HepG2 (cell line): Measurements from ENCODE around the gene TPX2. TPM values are rescaled to one million over a fixed set of nuclear protein-coding genes. Genes with fewer than 3 reads are reported as not detected.
A peak's percentile ranks its signal among the peaks of the same experiment; 100 is the strongest.

Experiments used
- AGO2 ChIP-seq: fragments of 200-400 bp; formaldehyde crosslinking; optimal IDR thresholded peaks from 2 replicates; pipeline ENCODE3; 2017; ENCODE audit warnings: mild to moderate bottlenecking, low read depth, low read length, moderate library complexity
- ATF4 ChIP-seq, 2 experiments: fragments of 450-650 bp in 1 of 2; sonication (generic) in 1 of 2; formaldehyde crosslinking; IDR thresholded peaks; 2 replicates each; pipeline versions ENCODE4 v1.5.0 to v1.8.0; 2020 to 2022; ENCODE audit warnings: mild to moderate bottlenecking in 1 of 2, missing genetic modification reagents in 1 of 2
- ATRX ChIP-seq: sonication (generic); formaldehyde crosslinking; IDR thresholded peaks from 2 replicates; pipeline ENCODE4 v1.4.0; 2020; ENCODE audit warnings: missing genetic modification reagents, borderline replicate concordance
- CREB3 ChIP-seq: sonication (generic); formaldehyde crosslinking; IDR thresholded peaks from 2 replicates; pipeline ENCODE4 v1.5.0; 2020; ENCODE audit warnings: missing genetic modification reagents
- E2F2 ChIP-seq: sonication (generic); formaldehyde crosslinking; IDR thresholded peaks from 2 replicates; pipeline ENCODE4 v1.4.0; 2020; ENCODE audit warnings: missing genetic modification reagents, borderline replicate concordance
- GPN1 ChIP-seq: sonication (generic); formaldehyde crosslinking; IDR thresholded peaks from 2 replicates; pipeline ENCODE4 v1.5.1; 2020; ENCODE audit warnings: missing genetic modification reagents, borderline replicate concordance
- HNRNPL ChIP-seq: fragments of 200-400 bp; formaldehyde crosslinking; IDR thresholded peaks from 2 replicates; pipeline ENCODE4 v1.6.1; 2017; ENCODE audit warnings: mild to moderate bottlenecking, low read depth, low read length
- KAT8 ChIP-seq: IDR thresholded peaks from 2 replicates; pipeline ENCODE4 v1.6.1; 2016; ENCODE audit warnings: missing genetic modification reagents, missing compliant biosample characterization
- KDM6A ChIP-seq: IDR thresholded peaks from 2 replicates; pipeline ENCODE4 v1.6.1; 2016; ENCODE audit warnings: low read depth
- PHF5A ChIP-seq: IDR thresholded peaks from one replicate; pipeline ENCODE4 v1.6.1; 2018; ENCODE audit warnings: low read depth, missing genetic modification reagents; ENCODE audit not compliant: unreplicated experiment
- PLRG1 ChIP-seq: fragments of 450-650 bp; conservative IDR thresholded peaks from 2 replicates; pipeline ENCODE4 v1.6.1; 2016
- POLR2A ChIP-seq, 2 experiments: IDR thresholded peaks; 2 replicates each; pipeline ENCODE4 v1.6.1; 2011; ENCODE audit warnings: low read depth in 2 of 2, low read length in 2 of 2, mild to moderate bottlenecking in 1 of 2, moderate library complexity in 1 of 2; ENCODE audit not compliant: insufficient read depth in 1 of 2
- RAD21 ChIP-seq: fragments of 450-650 bp; formaldehyde crosslinking; IDR thresholded peaks from 2 replicates; pipeline ENCODE4 v1.5.0; 2020; ENCODE audit warnings: mild to moderate bottlenecking
- RBM22 ChIP-seq: fragments of 200-400 bp; formaldehyde crosslinking; optimal IDR thresholded peaks from 2 replicates; pipeline ENCODE3; 2017; ENCODE audit warnings: mild to moderate bottlenecking, low read length, moderate library complexity
- RELA ChIP-seq: sonication (generic); formaldehyde crosslinking; IDR thresholded peaks from 2 replicates; pipeline ENCODE4 v1.4.0; 2020; ENCODE audit warnings: missing genetic modification reagents
- SOX6 ChIP-seq, 2 experiments: fragments of 450-650 bp in 1 of 2; sonication (generic) in 1 of 2; formaldehyde crosslinking in 1 of 2; IDR thresholded peaks; 2 replicates each; pipeline versions ENCODE4 v1.4.0 to v1.6.1; 2017 to 2020; ENCODE audit warnings: antibody characterized with exemption in 1 of 2, mild to moderate bottlenecking in 1 of 2, missing genetic modification reagents in 1 of 2
- SP2 ChIP-seq: sonication (generic); formaldehyde crosslinking; IDR thresholded peaks from 2 replicates; pipeline ENCODE4 v1.5.1; 2020; ENCODE audit warnings: mild to moderate bottlenecking, missing genetic modification reagents
- TFAP4 ChIP-seq: sonication (generic); IDR thresholded peaks from 2 replicates; pipeline ENCODE4 v1.6.1; 2016; ENCODE audit warnings: low read depth, borderline replicate concordance
- TP53 ChIP-seq: sonication (generic); formaldehyde crosslinking; conservative IDR thresholded peaks from 2 replicates; pipeline ENCODE4 v1.4.0; 2020; ENCODE audit warnings: missing genetic modification reagents
- ZBTB42 ChIP-seq: sonication (generic); formaldehyde crosslinking; IDR thresholded peaks from 2 replicates; pipeline ENCODE4 v1.5.0; 2020; ENCODE audit warnings: mild to moderate bottlenecking, missing genetic modification reagents
- ZNF207 ChIP-seq: fragments of 450-650 bp; IDR thresholded peaks from 2 replicates; pipeline ENCODE4 v1.6.1; 2016; ENCODE audit warnings: antibody characterized with exemption, borderline replicate concordance
- ZNF225 ChIP-seq: sonication (generic); formaldehyde crosslinking; IDR thresholded peaks from 2 replicates; pipeline ENCODE4 v1.4.0; 2020; ENCODE audit warnings: mild to moderate bottlenecking, missing genetic modification reagents
- ZNF33A ChIP-seq: sonication (generic); formaldehyde crosslinking; IDR thresholded peaks from 2 replicates; pipeline ENCODE4 v1.5.1; 2020; ENCODE audit warnings: missing genetic modification reagents, mild to moderate bottlenecking, moderate library complexity, borderline replicate concordance
- ZNF563 ChIP-seq: sonication (generic); formaldehyde crosslinking; IDR thresholded peaks from 2 replicates; pipeline ENCODE4 v1.8.0; 2022; ENCODE audit warnings: mild to moderate bottlenecking, moderate library complexity, missing genetic modification reagents
- ZNF660 ChIP-seq: sonication (generic); formaldehyde crosslinking; IDR thresholded peaks from 2 replicates; pipeline ENCODE4 v1.5.1; 2020; ENCODE audit warnings: mild to moderate bottlenecking, low read depth, missing genetic modification reagents, borderline replicate concordance
- ZNF672 ChIP-seq: sonication (generic); formaldehyde crosslinking; IDR thresholded peaks from 2 replicates; pipeline ENCODE4 v1.8.1; 2022; ENCODE audit warnings: missing genetic modification reagents
- ZNF724P ChIP-seq: sonication (generic); formaldehyde crosslinking; IDR thresholded peaks from 2 replicates; pipeline ENCODE4 v1.8.0; 2022; ENCODE audit warnings: missing genetic modification reagents, borderline replicate concordance
- polyA plus RNA-seq, 8 experiments: library from polyadenylated mRNA; depleted of rRNA in 3 of 8; stranded (reverse) in 7 of 8; unstranded in 1 of 8; fragments of >200 nt; fragmentation: Illumina TruSeq in 4 of 8; extraction: Trizol in 4 of 8; gene quantifications; 2 replicates each; pipeline versions ENCODE4 v1.2.1 to v1.2.3, GENCODE V29; 2011 to 2016; ENCODE audit warnings: low read depth in 4 of 8, missing spikeins in 1 of 8, mixed read lengths in 1 of 8; ENCODE audit not compliant: insufficient read depth in 1 of 8
- total RNA-seq, 5 experiments: library from RNA; depleted of rRNA; stranded (reverse); fragments of >200 nt; fragmentation: Illumina TruSeq; extraction: Trizol; gene quantifications; 2 replicates each; pipeline ENCODE4 v1.2.3, GENCODE V29; 2016; ENCODE audit warnings: low read depth in 1 of 5

Gene TPX2
- total and polyA plus RNA-seq, 2 of the 13 experiments (the other 11 are each of a cell fraction or from before 2014, with no cell fraction given), result 34.3 to 124 TPM

GRCh38 chr20:31721408-31722256 lies 17.5 kb upstream of the TPX2 start (continued):
- TF ChIP-seq ATF4 (CRISPR knock-in tag; IDR thresholded peaks at IDR 0.05), result 0 out of 4 replicates have a peak, but pooled peaks of 1 of the 2 experiments have one; percentile 50
- TF ChIP-seq RBM22, result peak; percentile 84
- TF ChIP-seq HNRNPL, result peak; percentile 85
- TF ChIP-seq GPN1 (CRISPR knock-in tag), result no peak
- no peak for TF ChIP-seq KDM6A (CRISPR knock-in tag)
- peak; percentile 47; the same call in 1 of the 2 replicates for TF ChIP-seq ZNF724P (CRISPR knock-in tag)
- no peak for TF ChIP-seq PLRG1
- peak; percentile 69; the same call in 1 of the 2 replicates for TF ChIP-seq TP53
- TF ChIP-seq ZBTB42 (CRISPR knock-in tag), result 0 out of 2 replicates have a peak, but pooled peaks have one; percentile 67
- TF ChIP-seq KAT8, result no peak
- TF ChIP-seq TFAP4, result no peak
- no peak for TF ChIP-seq ATRX (CRISPR knock-in tag)
- TF ChIP-seq POLR2A (IDR thresholded peaks at IDR 0.05; ENCODE audit: insufficient read depth in 1 of 2, low read depth in 2 of 2, low read length in 2 of 2), result peak in 1 of 2 experiments; percentile 46; a peak in 1 of 4 replicates
- TF ChIP-seq E2F2, result 0 out of 2 replicates have a peak, but pooled peaks have one; percentile 68
- peak; percentile 54; the same call in 1 of the 2 replicates for TF ChIP-seq RAD21 (CRISPR knock-in tag)
- TF ChIP-seq ZNF225 (CRISPR knock-in tag), result peak; percentile 29; the same call in 1 of the 2 replicates
- no peak for TF ChIP-seq ZNF207
- TF ChIP-seq ZNF563 (CRISPR knock-in tag), result peak; percentile 54; the same call in 1 of the 2 replicates
- peak; percentile 85; the same call in 1 of the 2 replicates for TF ChIP-seq CREB3 (CRISPR knock-in tag)
- TF ChIP-seq ZNF33A, result no peak
- TF ChIP-seq PHF5A (CRISPR knock-in tag), result peak; percentile 9
- no peak for TF ChIP-seq SOX6 (IDR thresholded peaks at IDR 0.05)
- peak; percentile 29 for TF ChIP-seq SOX6 (CRISPR knock-in tag; IDR thresholded peaks at IDR 0.05)
- no peak for TF ChIP-seq RELA (CRISPR knock-in tag)
- no peak for TF ChIP-seq ZNF672 (CRISPR knock-in tag)
- no peak for TF ChIP-seq ZNF660 (CRISPR knock-in tag)
- TF ChIP-seq SP2, result no peak
- peak; percentile 96 for TF ChIP-seq AGO2
